ENCODE measurements around the gene CDH4.

GRCh38 chr20:61599541-61599992, 347.5 kb downstream of the CDH4 start:
- TF ChIP-seq CTCF (IDR thresholded peaks at IDR 0.05) (no peak), POLR2A (IDR thresholded peaks at IDR 0.05) (no peak)
